HFFc6 (cell line): Measurements from ENCODE around the gene POLR3A. TPM values are rescaled to one million over a fixed set of nuclear protein-coding genes. Genes with fewer than 3 reads are reported as not detected.

Experiments used
- DNase-seq: peaks from one replicate; pipeline ENCODE4 v3.0.0-alpha.2; 2018
- H3K27ac Mint-ChIP-seq: 2 replicates; pipeline ENCODE4 v1.8.0; 2020; ENCODE audit warnings: mild to moderate bottlenecking, mixed read lengths
- H3K27me3 Mint-ChIP-seq: 2 replicates; pipeline ENCODE4 v1.8.0; 2021; ENCODE audit warnings: mild to moderate bottlenecking, moderate library complexity, mixed read lengths; ENCODE audit not compliant: insufficient read depth
- H3K36me3 Mint-ChIP-seq: 2 replicates; pipeline ENCODE4 v1.8.0; 2021; ENCODE audit warnings: low read depth, mixed read lengths
- H3K4me1 Mint-ChIP-seq: 2 replicates; pipeline ENCODE4 v1.8.0; 2020; ENCODE audit warnings: low read depth, mixed read lengths
- H3K4me3 Mint-ChIP-seq: 2 replicates; pipeline ENCODE4 v1.8.0; 2020; ENCODE audit warnings: mild to moderate bottlenecking, moderate library complexity, mixed read lengths
- H3K9me3 Mint-ChIP-seq: 2 replicates; pipeline ENCODE4 v1.8.0; 2020; ENCODE audit warnings: mild to moderate bottlenecking, mixed read lengths
- CTCF ChIP-seq: fragments of 200-600 bp; sonication (generic); IDR thresholded peaks from 2 replicates; pipeline ENCODE4 v1.5.0; 2021; ENCODE audit warnings: antibody characterized with exemption, mild to moderate bottlenecking
- total RNA-seq, 6 experiments: library from RNA; stranded (reverse); fragmentation: NEBNext Ultra II Directional; extraction: Animal tissue kit (Norgen Biotek cat#: 25700); gene quantifications; 2 replicates in 1 of 6; 3 replicates in 5 of 6; pipeline ENCODE4 v1.2.3, GENCODE V29; 2021

The POLR3A gene
- total RNA-seq, 6 experiments from 2014 or later, result 18.0 to 21.0 (median 19.8) TPM

- Mint-ChIP-seq H3K4me1 (peaks cover 55% of the 10 kb centered on the region), H3K27ac (peak overlapping the region; percentile 68)
Observed at GRCh38 chr10:77920495-77920894, 108.8 kb downstream of the POLR3A start.

GRCh38 chr10:77919713-77920108 lies 109.6 kb downstream of the POLR3A start:
- Mint-ChIP-seq H3K27me3 (no peaks in the 10 kb centered on the region; the same call in 1 of the 2 replicates), H3K27ac (peak overlapping the region; percentile 68), H3K4me1 (peaks cover 53% of the 10 kb centered on the region), H3K4me3 (0 out of 2 replicates have a peak overlapping the region, but pooled peaks have one; percentile 25), H3K36me3 (0 out of 2 replicates have a peak, but pooled peaks cover 3% of the 10 kb centered on the region), H3K9me3 (no peaks in the 10 kb centered on the region)
- peak; percentile 61 for DNase-seq
- no peak for TF ChIP-seq CTCF

More at GRCh38 chr10:77920495-77920894, 108.8 kb downstream of the POLR3A start:
- H3K27me3 Mint-ChIP-seq, result peaks cover 1% of the 10 kb centered on the region; the same call in 1 of the 2 replicates
- DNase-seq, result no peak
- H3K4me3 Mint-ChIP-seq, result no peak overlapping the region
- H3K9me3 Mint-ChIP-seq, result no peaks in the 10 kb centered on the region
- TF ChIP-seq CTCF, result no peak
- H3K36me3 Mint-ChIP-seq, result no peaks in the 10 kb centered on the region

Other genes with a start within 250 kb of the POLR3A start
- 10 to 100 TPM; 48.2 to 52.9 (median 49.7) TPM for gene DLG5, start 102.8 kb downstream of the POLR3A start, total RNA-seq
- gene RPS24, start 4.3 kb upstream of the POLR3A start, total RNA-seq, result 1,000 to 10,000 TPM; 1,111 to 1,416 (median 1,288) TPM